A549 (cell line): Measurements from ENCODE around the gene ALG2. TPM values are rescaled to one million over a fixed set of nuclear protein-coding genes. Genes with fewer than 3 reads are reported as not detected.

Experiments used
- ATAC-seq, 2 experiments: fragments of 200-7000 bp in 1 of 2; fragments of >200 bp in 1 of 2; cut with Nextera tagmentation in 1 of 2; cut with Tn5 transposase in 1 of 2; 3 replicates each; pipeline versions ENCODE4 v1.8.0 to v1.9.1; 2018 to 2020; ENCODE audit warnings: mild to moderate bottlenecking in 1 of 2, moderate library complexity in 1 of 2
- CTCF ChIA-PET: fragments of 300-600 bp; sonication (Branson Sonifier 250); formaldehyde crosslinking; extraction: SDS; loops from one replicate; lab custom pipeline; 2021; ENCODE audit warnings: antibody characterized with exemption, inconsistent platforms; lab: Yijun Ruan, JAX
- POLR2A ChIA-PET: fragments of 350-600 bp; formaldehyde crosslinking; extraction: SDS; loops from one replicate; lab custom pipeline; 2021; ENCODE audit warnings: antibody characterized with exemption, inconsistent platforms; lab: Yijun Ruan, JAX
- DNase-seq, 2 experiments: peaks; one replicate each; pipeline versions ENCODE4 v3.0.0 to v3.0.0-alpha.2; 2011 to 2016; ENCODE audit warnings: low read depth in 1 of 2, low spot score in 1 of 2
- FAIRE-seq: peaks from 2 replicates; lab custom pipeline; 2011; peaks lifted over from hg19 to GRCh38; lab: Jason Lieb, UNC
- H3K27ac ChIP-seq, 2 experiments: fragments of >200 bp; sonication (Bioruptor Twin); formaldehyde crosslinking; 3 replicates each; pipeline ENCODE4 v1.5.1; 2016 to 2017
- H3K4me1 ChIP-seq: fragments of >200 bp; sonication (Bioruptor Twin); formaldehyde crosslinking; 3 replicates; pipeline ENCODE4 v1.6.1; 2016
- H3K4me2 ChIP-seq: fragments of >200 bp; sonication (Bioruptor Twin); formaldehyde crosslinking; 3 replicates; pipeline ENCODE4 v1.6.1; 2016
- H3K4me3 ChIP-seq: fragments of >200 bp; sonication (Bioruptor Twin); formaldehyde crosslinking; 3 replicates; pipeline ENCODE4 v1.5.1; 2016
- H3K9me3 ChIP-seq: fragments of >200 bp; sonication (Bioruptor Twin); formaldehyde crosslinking; 3 replicates; pipeline ENCODE4 v1.6.1; 2016
- BCL3 ChIP-seq: fragments of >200 bp; sonication (Bioruptor Twin); formaldehyde crosslinking; IDR thresholded peaks from 3 replicates; pipeline ENCODE4 v1.6.1; 2016
- CBX2 ChIP-seq: fragments of 200-600 bp; sonication (generic); IDR thresholded peaks from 2 replicates; pipeline ENCODE4 v1.6.1; 2016; ENCODE audit warnings: low read depth, mild to moderate bottlenecking, borderline replicate concordance
- CEBPB ChIP-seq, 2 experiments: fragments of >200 bp in 1 of 2; sonication (Bioruptor Twin) in 1 of 2; formaldehyde crosslinking in 1 of 2; IDR thresholded peaks; 2 replicates each; pipeline ENCODE4 v1.6.1; 2012 to 2016
- CHD2 ChIP-seq: fragments of 150-350 bp; IDR thresholded peaks from 2 replicates; pipeline ENCODE4 v1.6.1; 2014; ENCODE audit warnings: low read length; ENCODE audit not compliant: partially characterized antibody
- E2F6 ChIP-seq: IDR thresholded peaks from 2 replicates; pipeline ENCODE4 v1.6.1; 2012; ENCODE audit warnings: low read depth, borderline replicate concordance
- EHF ChIP-seq: fragments of 250-450 bp; sonication (Bioruptor Pico); IDR thresholded peaks from 2 replicates; pipeline ENCODE4 v1.5.0; 2020; ENCODE audit warnings: mild to moderate bottlenecking
- FOSB ChIP-seq: fragments of 250-450 bp; sonication (Bioruptor Pico); IDR thresholded peaks from 2 replicates; pipeline ENCODE4 v1.5.0; 2020; ENCODE audit warnings: mild to moderate bottlenecking, moderate library complexity
- FOSL2 ChIP-seq, 2 experiments: fragments of 450-650 bp in 1 of 2; fragments of >200 bp in 1 of 2; sonication (Bioruptor Twin) in 1 of 2; formaldehyde crosslinking; IDR thresholded peaks; 2 replicates each; pipeline versions ENCODE4 v1.5.0 to v1.6.1; 2016 to 2020; ENCODE audit warnings: mild to moderate bottlenecking in 1 of 2, moderate library complexity in 1 of 2
- HEYL ChIP-seq: fragments of 250-450 bp; sonication (Bioruptor Pico); IDR thresholded peaks from 2 replicates; pipeline ENCODE4 v1.8.0; 2021; ENCODE audit warnings: mild to moderate bottlenecking, moderate library complexity
- JUNB ChIP-seq: fragments of >200 bp; sonication (Bioruptor Twin); formaldehyde crosslinking; IDR thresholded peaks from 2 replicates; pipeline ENCODE4 v1.6.1; 2016
- MAFK ChIP-seq: fragments of 450-650 bp; IDR thresholded peaks from 2 replicates; pipeline ENCODE4 v1.6.1; 2014; ENCODE audit not compliant: partially characterized antibody
- MAX ChIP-seq: IDR thresholded peaks from 2 replicates; pipeline ENCODE4 v1.6.1; 2012
- MAZ ChIP-seq: fragments of 150-350 bp; IDR thresholded peaks from 2 replicates; pipeline ENCODE4 v1.6.1; 2014; ENCODE audit warnings: antibody characterized with exemption, low read depth, low read length, borderline replicate concordance
- NFE2L2 ChIP-seq: fragments of 150-350 bp; conservative IDR thresholded peaks from 2 replicates; pipeline ENCODE4 v1.6.1; 2014; ENCODE audit warnings: low read length
- NPAS2 ChIP-seq: fragments of 250-450 bp; sonication (Bioruptor Pico); IDR thresholded peaks from 2 replicates; pipeline ENCODE4 v1.8.0; 2022; ENCODE audit warnings: mild to moderate bottlenecking, moderate library complexity, borderline replicate concordance
- NR3C1 ChIP-seq: fragments of >200 bp; sonication (Bioruptor Twin); formaldehyde crosslinking; IDR thresholded peaks from 3 replicates; pipeline ENCODE4 v1.6.1; 2017
- POLR2A ChIP-seq: IDR thresholded peaks from 2 replicates; pipeline ENCODE4 v1.6.1; 2012; ENCODE audit warnings: mild to moderate bottlenecking, low read length
- RAD21 ChIP-seq, 2 experiments: fragments of >200 bp in 1 of 2; sonication (Bioruptor Twin) in 1 of 2; formaldehyde crosslinking in 1 of 2; IDR thresholded peaks in 1 of 2; conservative IDR thresholded peaks in 1 of 2; 2 replicates in 1 of 2; 3 replicates in 1 of 2; pipeline ENCODE4 v1.6.1; 2012 to 2018; ENCODE audit warnings: inconsistent platforms in 1 of 2
- RARB ChIP-seq: fragments of 250-450 bp; sonication (Bioruptor Pico); IDR thresholded peaks from 2 replicates; pipeline ENCODE4 v1.8.0; 2021; ENCODE audit warnings: mild to moderate bottlenecking, moderate library complexity
- RCOR1 ChIP-seq: fragments of 150-350 bp; IDR thresholded peaks from 2 replicates; pipeline ENCODE4 v1.6.1; 2014; ENCODE audit warnings: antibody characterized with exemption, low read length, low read depth
- RFX5 ChIP-seq: fragments of 450-650 bp; IDR thresholded peaks from 2 replicates; pipeline ENCODE4 v1.7.1; 2014; ENCODE audit warnings: antibody characterized with exemption, mild to moderate bottlenecking, moderate library complexity
- SMC3 ChIP-seq: fragments of >200 bp; sonication (Bioruptor Twin); formaldehyde crosslinking; IDR thresholded peaks from 3 replicates; pipeline ENCODE4 v1.6.1; 2018; ENCODE audit warnings: inconsistent platforms
- SREBF2 ChIP-seq: fragments of 450-650 bp; IDR thresholded peaks from 2 replicates; pipeline ENCODE4 v1.6.1; 2014; ENCODE audit warnings: mild to moderate bottlenecking, moderate library complexity
- TP53 ChIP-seq: fragments of 250-450 bp; sonication (Bioruptor Pico); IDR thresholded peaks from 2 replicates; pipeline ENCODE4 v1.5.0; 2021; ENCODE audit warnings: mild to moderate bottlenecking, moderate library complexity
- USF2 ChIP-seq: fragments of 450-650 bp; IDR thresholded peaks from 2 replicates; pipeline ENCODE4 v1.6.1; 2014; ENCODE audit warnings: antibody characterized with exemption
- WGBS: methylation state at CpG from one replicate; pipeline ENCODE4 v1.1.6; 2017; ENCODE audit errors: missing lambda C conversion rate; 5-methylcytosine and 5-hydroxymethylcytosine counted together
- polyA plus RNA-seq, 4 experiments: library from polyadenylated mRNA; depleted of rRNA in 3 of 4; stranded (reverse); fragments of >200 nt; fragmentation: RNase III in 1 of 4; extraction: RNeasy Plus Mini Kit Qiagen cat#74134 plus additional on column Dnase treatment in 1 of 4; gene quantifications; 2 replicates in 3 of 4; 3 replicates in 1 of 4; pipeline ENCODE4 v1.2.3, GENCODE V29; 2011 to 2017

The ALG2 gene
- polyA plus RNA-seq, 2 of the 4 experiments (the other 2 are of a cell fraction), result 26.6 to 76.3 TPM

GRCh38 chr9:99221266-99221620 lies 499 bp downstream of the ALG2 start:
- CTCF ChIA-PET, result interaction anchor here (0.7 to 0.8 kb wide), 2 partner anchors 27 to 1155 kb away, joined by 3 read pairs; no protein-coding TSS in a partner anchor
- WGBS, result 0% methylated on average over 9 of the region's 25 CpGs
- ATAC-seq (no peak; a peak in 1 of 6 replicates), FAIRE-seq (no peak), DNase-seq (peak in 1 of 2 experiments; percentile 8)
- peak overlapping the region; percentile 76 for H3K4me2 ChIP-seq
- H3K27ac ChIP-seq, result peak overlapping the region; percentile 91
- TF ChIP-seq POLR2A, result no peak
- TF ChIP-seq MAZ, result no peak
- no peak for TF ChIP-seq RCOR1
- no peak for TF ChIP-seq MAX
- no peak for TF ChIP-seq NR3C1
- no peak for TF ChIP-seq HEYL
- no peak for TF ChIP-seq BCL3
- no peak; the same call in 1 of the 2 replicates for TF ChIP-seq E2F6
- TF ChIP-seq NFE2L2, result no peak
- no peak for TF ChIP-seq TP53 (CRISPR knock-in tag)
- TF ChIP-seq FOSB (CRISPR knock-in tag), result no peak
- TF ChIP-seq NPAS2 (CRISPR knock-in tag), result no peak
- no peak for TF ChIP-seq RAD21 (conservative IDR thresholded peaks at IDR 0.05 in 1 of 2, IDR thresholded peaks at IDR 0.05 in 1 of 2)
- TF ChIP-seq CBX2, result no peak
- TF ChIP-seq USF2, result no peak
- TF ChIP-seq RARB (CRISPR knock-in tag), result no peak
- no peak for TF ChIP-seq SREBF2
- no peak for TF ChIP-seq EHF (CRISPR knock-in tag)
- TF ChIP-seq FOSL2 (IDR thresholded peaks at IDR 0.05), result no peak
- TF ChIP-seq FOSL2 (CRISPR knock-in tag; IDR thresholded peaks at IDR 0.05), result no peak
- no peaks in the 10 kb centered on the region for H3K9me3 ChIP-seq
- H3K4me3 ChIP-seq, result peak overlapping the region; percentile 82
- H3K4me1 ChIP-seq, result peaks cover 20% of the 10 kb centered on the region
- POLR2A ChIA-PET, result interaction anchor here (0.7 to 1.8 kb wide), 8 partner anchors 8 to 1208 kb away, joined by 3 to 11 read pairs (median 6); no protein-coding TSS in a partner anchor

- ChIA-PET POLR2A (no interaction called here), CTCF (interaction anchor here (0.7 to 1.6 kb wide), 4 partner anchors 13 to 778 kb away, joined by 3 to 7 read pairs (median 4); no protein-coding TSS in a partner anchor)
Measured at GRCh38 chr9:99220011-99220410, 1.7 kb downstream of the ALG2 start.

GRCh38 chr9:99216073-99216472 lies 5.7 kb downstream of the ALG2 start:
- Histone ChIP-seq H3K4me1 (peaks cover 12% of the 10 kb centered on the region), H3K4me3 (no peak overlapping the region), H3K4me2 (no peak overlapping the region), H3K9me3 (peaks cover 9% of the 10 kb centered on the region; the same call in 2 of the 3 replicates), H3K27ac (no peak overlapping the region)
- no peak for TF ChIP-seq E2F6
- TF ChIP-seq JUNB, result no peak
- TF ChIP-seq SMC3, result no peak
- TF ChIP-seq CHD2, result no peak
- TF ChIP-seq FOSB (CRISPR knock-in tag), result no peak
- no peak for FAIRE-seq
- CTCF ChIA-PET, result interaction anchor here (0.6 to 2.2 kb wide), 3 partner anchors 11 to 218 kb away, joined by 3 to 7 read pairs (median 3); no protein-coding TSS in a partner anchor
- 92% methylated on average over 1 of the region's 1 CpG for WGBS
- no peak for ATAC-seq
- POLR2A ChIA-PET, result no interaction called here
- DNase-seq, result no peak

More at GRCh38 chr9:99220011-99220410, 1.7 kb downstream of the ALG2 start:
- H3K9me3 ChIP-seq, result no peaks in the 10 kb centered on the region
- WGBS, result 86% methylated on average over 4 of the region's 4 CpGs
- peaks cover 20% of the 10 kb centered on the region for H3K4me1 ChIP-seq
- H3K4me2 ChIP-seq, result peak overlapping the region; percentile 76
- H3K4me3 ChIP-seq, result peak overlapping the region; percentile 82; the same call in 1 of the 3 replicates
- no peak for FAIRE-seq
- no peak for DNase-seq
- TF ChIP-seq MAFK, result no peak
- TF ChIP-seq CEBPB (IDR thresholded peaks at IDR 0.05), result no peak
- no peak for TF ChIP-seq HEYL
- TF ChIP-seq RFX5, result no peak
- TF ChIP-seq, all 56 proteins: peak for 0
- H3K27ac ChIP-seq, result no peak overlapping the region
- ATAC-seq, result no peak
